Caco-2 (cell line): ENCODE results near the gene HNRNPDL. TPM values are rescaled to one million over a fixed set of nuclear protein-coding genes. Genes with fewer than 3 reads are reported as not detected.

ENCODE experiments used
- BruUV-seq: library from RNA; stranded (reverse); fragments of 400-500 nt; replicated peaks from 2 replicates; lab custom pipeline; 2021; lab: Mats Ljungman, UMichigan
- CTCF ChIA-PET: fragments of 300-600 bp; sonication (Branson Sonifier 250); formaldehyde crosslinking; loops from one replicate; lab custom pipeline; 2022; ENCODE audit warnings: antibody characterized with exemption; lab: Charles Lee
- POLR2A ChIA-PET: fragments of 300-600 bp; sonication (Branson Sonifier 250); formaldehyde crosslinking; loops from one replicate; lab custom pipeline; 2022; ENCODE audit warnings: antibody characterized with exemption; lab: Charles Lee
- DNase-seq, 2 experiments: peaks; one replicate each; pipeline versions ENCODE4 v3.0.0 to v3.0.0-alpha.2; 2020 to 2022
- H3K27me3 ChIP-seq: replicated peaks from 2 replicates; pipeline ENCODE4 v1.6.0; 2011; ENCODE audit warnings: low read length; ENCODE audit not compliant: control insufficient read depth, insufficient read depth
- H3K36me3 ChIP-seq: 2 replicates; pipeline ENCODE4 v1.5.1; 2011; ENCODE audit warnings: low read length; ENCODE audit not compliant: control insufficient read depth, insufficient read depth
- H3K4me1 ChIP-seq: fragments of 250-450 bp; sonication (Bioruptor Pico); 2 replicates; pipeline ENCODE4 v1.5.1; 2020; ENCODE audit warnings: mild to moderate bottlenecking
- H3K4me3 ChIP-seq: 2 replicates; pipeline ENCODE4 v1.5.1; 2011; ENCODE audit warnings: low read depth, mild to moderate bottlenecking, control low read depth, low read length
- H3K9me3 ChIP-seq: fragments of 250-450 bp; sonication (Bioruptor Pico); 2 replicates; pipeline ENCODE4 v1.5.1; 2020; ENCODE audit warnings: mild to moderate bottlenecking, moderate library complexity
- H3K27ac Mint-ChIP-seq: one replicate; pipeline ENCODE4 v1.8.0; 2022; ENCODE audit warnings: mixed read lengths; ENCODE audit not compliant: unreplicated experiment
- H3K27me3 Mint-ChIP-seq: one replicate; pipeline ENCODE4 v1.8.0; 2022; ENCODE audit warnings: mixed read lengths; ENCODE audit not compliant: insufficient read depth, unreplicated experiment
- H3K36me3 Mint-ChIP-seq: one replicate; pipeline ENCODE4 v1.8.0; 2022; ENCODE audit warnings: mild to moderate bottlenecking, mixed read lengths; ENCODE audit not compliant: insufficient read depth, unreplicated experiment
- H3K4me1 Mint-ChIP-seq: one replicate; pipeline ENCODE4 v1.8.0; 2022; ENCODE audit warnings: low read depth, mixed read lengths; ENCODE audit not compliant: unreplicated experiment
- H3K4me3 Mint-ChIP-seq: one replicate; pipeline ENCODE4 v1.8.0; 2022; ENCODE audit warnings: mild to moderate bottlenecking, moderate library complexity, mixed read lengths; ENCODE audit not compliant: unreplicated experiment
- H3K9me3 Mint-ChIP-seq: one replicate; pipeline ENCODE4 v1.8.0; 2022; ENCODE audit warnings: mixed read lengths; ENCODE audit not compliant: unreplicated experiment
- intact Hi-C: fragments of 100-400 bp; cut with micrococcal nuclease; formaldehyde crosslinking; loops from one replicate; pipeline ENCODE4 v1.10.0; 2022; ENCODE audit not compliant: unreplicated experiment
- total RNA-seq: library from RNA; stranded (reverse); gene quantifications from 2 replicates; pipeline ENCODE4 v1.2.3, GENCODE V29; 2022
- TF ChIP-seq, protein P1 (sequence below), 2 experiments: fragments of 200-600 bp in 1 of 2; IDR thresholded peaks; 1 replicate in 1 of 2; 2 replicates in 1 of 2; pipeline versions ENCODE4 v1.5.1 to v1.8.0; 2011 to 2022; ENCODE audit warnings: antibody characterized with exemption in 1 of 2, control low read depth in 1 of 2, inconsistent platforms in 1 of 2, low read depth in 1 of 2, low read length in 1 of 2, mild to moderate bottlenecking in 1 of 2, moderate library complexity in 1 of 2; ENCODE audit not compliant: insufficient read depth in 1 of 2, severe bottlenecking in 1 of 2, unreplicated experiment in 1 of 2

HNRNPDL gene
- total RNA-seq, 1 experiment from 2014 or later: 341 TPM

DNA sequence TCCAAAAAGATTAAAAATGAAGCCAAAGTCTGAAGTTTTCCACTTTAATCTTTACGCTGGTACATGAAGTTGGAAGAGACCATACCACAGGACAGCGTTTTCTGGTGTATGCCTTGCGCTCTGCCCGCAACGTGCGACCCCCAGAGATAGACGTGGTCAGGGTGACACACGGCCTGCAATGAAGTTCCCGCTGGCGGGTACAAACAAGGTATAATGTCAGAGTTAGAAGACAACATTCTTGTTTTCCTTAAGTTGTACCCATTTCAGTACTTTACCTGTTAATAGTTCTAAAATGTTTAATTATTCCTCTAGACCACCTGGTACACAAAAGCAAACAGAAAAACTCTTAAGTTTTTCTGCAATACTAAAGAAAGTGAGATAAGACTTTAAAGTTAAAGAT lies 4.8 kb downstream of the HNRNPDL start:
- Mint-ChIP-seq H3K36me3 (peaks cover 97% of the 10 kb centered on the region), H3K9me3 (no peaks in the 10 kb centered on the region), H3K4me3 (no peak overlapping the region), H3K27me3 (no peaks in the 10 kb centered on the region), H3K4me1 (peaks cover 7% of the 10 kb centered on the region), H3K27ac (no peak overlapping the region)
- intact Hi-C loops: no loop called here
- peaks cover 7% of the 10 kb centered on the region for H3K36me3 ChIP-seq
- H3K27me3 ChIP-seq: no peaks in the 10 kb centered on the region
- BruUV-seq: no TSS peak
- POLR2A ChIA-PET: no interaction called here
- no peak for DNase-seq
- TF ChIP-seq, protein P1, sequence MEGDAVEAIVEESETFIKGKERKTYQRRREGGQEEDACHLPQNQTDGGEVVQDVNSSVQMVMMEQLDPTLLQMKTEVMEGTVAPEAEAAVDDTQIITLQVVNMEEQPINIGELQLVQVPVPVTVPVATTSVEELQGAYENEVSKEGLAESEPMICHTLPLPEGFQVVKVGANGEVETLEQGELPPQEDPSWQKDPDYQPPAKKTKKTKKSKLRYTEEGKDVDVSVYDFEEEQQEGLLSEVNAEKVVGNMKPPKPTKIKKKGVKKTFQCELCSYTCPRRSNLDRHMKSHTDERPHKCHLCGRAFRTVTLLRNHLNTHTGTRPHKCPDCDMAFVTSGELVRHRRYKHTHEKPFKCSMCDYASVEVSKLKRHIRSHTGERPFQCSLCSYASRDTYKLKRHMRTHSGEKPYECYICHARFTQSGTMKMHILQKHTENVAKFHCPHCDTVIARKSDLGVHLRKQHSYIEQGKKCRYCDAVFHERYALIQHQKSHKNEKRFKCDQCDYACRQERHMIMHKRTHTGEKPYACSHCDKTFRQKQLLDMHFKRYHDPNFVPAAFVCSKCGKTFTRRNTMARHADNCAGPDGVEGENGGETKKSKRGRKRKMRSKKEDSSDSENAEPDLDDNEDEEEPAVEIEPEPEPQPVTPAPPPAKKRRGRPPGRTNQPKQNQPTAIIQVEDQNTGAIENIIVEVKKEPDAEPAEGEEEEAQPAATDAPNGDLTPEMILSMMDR (IDR thresholded peaks at IDR 0.05; ENCODE audit: insufficient read depth in 1 of 2, low read depth in 1 of 2, low read length in 1 of 2, severe bottlenecking in 1 of 2, unreplicated experiment in 1 of 2): no peak
- no peaks in the 10 kb centered on the region for H3K9me3 ChIP-seq
- CTCF ChIA-PET: no interaction called here
- H3K4me1 ChIP-seq: peaks cover 11% of the 10 kb centered on the region
- H3K4me3 ChIP-seq: no peak overlapping the region

DNA sequence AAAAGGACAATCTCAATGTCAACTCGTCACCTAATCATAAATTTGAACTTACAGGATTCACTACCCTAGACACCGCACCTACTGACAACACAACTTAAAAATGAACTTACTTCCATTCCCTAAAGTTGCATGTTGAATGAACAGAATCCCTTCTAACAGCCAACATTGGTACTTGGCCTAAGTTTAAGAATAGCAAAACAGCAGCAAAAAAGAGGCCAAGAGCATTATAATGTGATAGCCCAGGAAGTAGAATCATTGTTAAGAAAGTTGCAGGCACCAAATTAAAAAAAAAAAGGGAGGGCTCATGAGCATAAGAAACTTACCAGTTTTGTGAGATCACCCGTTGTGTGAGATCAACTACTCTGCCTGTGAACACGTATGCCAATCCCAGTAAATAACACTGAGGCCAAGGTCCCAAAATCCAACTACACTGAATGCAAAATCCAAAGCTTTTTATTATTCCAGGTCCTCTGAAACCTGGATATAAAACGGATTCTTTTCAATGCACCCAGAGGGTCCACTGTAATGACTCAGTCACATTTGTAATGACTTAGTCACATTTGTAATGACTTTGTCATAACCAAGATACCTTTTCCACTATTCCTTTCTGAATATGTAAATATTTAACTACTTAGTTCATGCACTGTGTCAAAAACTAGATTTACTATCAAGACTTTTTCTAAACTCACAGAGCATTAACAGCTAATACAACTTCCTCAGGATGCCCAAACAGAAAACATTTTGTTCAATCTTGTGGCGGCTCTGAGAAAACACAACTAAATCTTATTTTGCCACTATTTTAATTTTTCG lies 6.8 kb downstream of the HNRNPDL start:
- peaks cover 6% of the 10 kb centered on the region for H3K4me1 Mint-ChIP-seq
- Histone ChIP-seq H3K4me1 (peaks cover 11% of the 10 kb centered on the region), H3K4me3 (no peak overlapping the region), H3K36me3 (peaks cover 7% of the 10 kb centered on the region), H3K27me3 (no peaks in the 10 kb centered on the region), H3K9me3 (no peaks in the 10 kb centered on the region)
- H3K4me3 Mint-ChIP-seq: no peak overlapping the region
- POLR2A ChIA-PET: no interaction called here
- intact Hi-C loops: loop anchor here (1.0 kb wide), 1 partner anchor 49 kb away; no protein-coding TSS in a partner anchor
- CTCF ChIA-PET: no interaction called here
- H3K9me3 Mint-ChIP-seq: no peaks in the 10 kb centered on the region
- DNase-seq: no peak
- H3K36me3 Mint-ChIP-seq: peaks cover 79% of the 10 kb centered on the region
- H3K27me3 Mint-ChIP-seq: no peaks in the 10 kb centered on the region
- no TSS peak for BruUV-seq
- no peak overlapping the region for H3K27ac Mint-ChIP-seq
- TF ChIP-seq, protein P1 (IDR thresholded peaks at IDR 0.05; ENCODE audit: insufficient read depth in 1 of 2, low read depth in 1 of 2, low read length in 1 of 2, severe bottlenecking in 1 of 2, unreplicated experiment in 1 of 2): no peak

DNA sequence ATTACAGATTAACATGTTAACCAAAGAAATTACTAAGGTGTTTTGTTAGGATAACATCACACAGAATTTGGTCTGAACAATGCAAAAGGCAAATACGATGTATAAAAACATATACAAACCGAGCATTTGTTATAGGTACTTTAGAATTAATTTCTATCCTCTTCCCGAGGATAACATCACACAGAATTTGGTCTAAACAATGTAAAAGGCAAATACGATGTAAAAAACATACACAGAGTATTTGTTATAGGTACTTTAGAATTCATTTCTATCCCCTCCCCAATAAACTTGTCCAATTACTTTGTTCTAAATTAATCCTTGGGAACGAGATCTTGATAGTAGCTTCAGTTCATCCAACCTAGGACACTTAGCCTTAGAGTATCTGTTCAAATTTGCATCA lies 7.6 kb downstream of the HNRNPDL start:
- Mint-ChIP-seq H3K36me3 (peaks cover 70% of the 10 kb centered on the region), H3K9me3 (no peaks in the 10 kb centered on the region), H3K27ac (no peak overlapping the region), H3K4me3 (no peak overlapping the region), H3K4me1 (no peaks in the 10 kb centered on the region), H3K27me3 (no peaks in the 10 kb centered on the region)
- ChIA-PET CTCF (no interaction called here), POLR2A (no interaction called here)
- Histone ChIP-seq H3K36me3 (peaks cover 5% of the 10 kb centered on the region), H3K4me3 (no peak overlapping the region), H3K9me3 (no peaks in the 10 kb centered on the region), H3K4me1 (peaks cover 8% of the 10 kb centered on the region), H3K27me3 (no peaks in the 10 kb centered on the region)
- intact Hi-C loops: loop anchor here (1.0 kb wide), 1 partner anchor 48 kb away; no protein-coding TSS in a partner anchor
- no TSS peak for BruUV-seq
- TF ChIP-seq, protein P1 (IDR thresholded peaks at IDR 0.05; ENCODE audit: insufficient read depth in 1 of 2, low read depth in 1 of 2, low read length in 1 of 2, severe bottlenecking in 1 of 2, unreplicated experiment in 1 of 2): no peak
- DNase-seq: no peak
